Ovary (tissue), 9 donors: Measurements from ENCODE around the gene DNAH3. TPM values are rescaled to one million over a fixed set of nuclear protein-coding genes. Genes with fewer than 3 reads are reported as not detected.

Experiments
- DNase-seq, 5 donors: peaks; one replicate each; pipeline ENCODE4 v3.0.0-alpha.2; 2019 to 2020
- H3K27ac ChIP-seq, 2 donors: fragments of 200-600 bp; one replicate each; pipeline versions ENCODE4 v1.5.1 to v1.8.0; 2019 to 2022
- H3K27me3 ChIP-seq: fragments of 200-600 bp; one replicate; pipeline ENCODE4 v1.8.0; 2022
- H3K36me3 ChIP-seq: fragments of 200-600 bp; sonication (generic); one replicate; pipeline ENCODE4 v1.5.1; 2019
- H3K4me1 ChIP-seq: one replicate; pipeline ENCODE4 v1.8.1; 2013; ENCODE audit warnings: mild to moderate bottlenecking, moderate library complexity; ENCODE audit not compliant: insufficient read depth
- H3K4me3 ChIP-seq: fragments of 200-600 bp; sonication (generic); one replicate; pipeline ENCODE4 v1.5.1; 2017
- H3K9me3 ChIP-seq, 2 donors: fragments of 200-600 bp in 1 of 2; sonication (generic) in 1 of 2; one replicate each; pipeline versions ENCODE4 v1.5.1 to v1.8.1; 2013 to 2019; ENCODE audit warnings: mild to moderate bottlenecking in 1 of 2, moderate library complexity in 1 of 2
- EP300 ChIP-seq: sonication (generic); formaldehyde crosslinking; IDR thresholded peaks from one replicate; pipeline ENCODE4 v1.6.1; 2017; ENCODE audit warnings: antibody characterized with exemption
- POLR2A ChIP-seq: fragments of 450-650 bp; IDR thresholded peaks from one replicate; pipeline ENCODE4 v1.6.1; 2017; ENCODE audit warnings: antibody characterized with exemption, mild to moderate bottlenecking, moderate library complexity
- WGBS, 3 donors: extraction: QIAGEN DNeasy Blood & Tissue Kit in 1 of 3; methylation state at CpG; one replicate each; pipeline versions ENCODE4 v1.1.5 to v1.1.7; 2013 to 2017; 5-methylcytosine and 5-hydroxymethylcytosine counted together
- intact Hi-C, 4 donors: fragments of 100-400 bp; cut with DNase I; formaldehyde crosslinking; loops; one replicate each; pipeline versions ENCODE4 v1.11.0 to v1.15.1; 2022 to 2023
- polyA plus RNA-seq, 2 donors: library from polyadenylated mRNA; stranded (reverse); fragments of 200-250 nt in 1 of 2; fragments of 350-450 nt in 1 of 2; fragmentation: Illumina TruSeq in 1 of 2; extraction: RNeasy Lipid Tissue Mini Kit (QIAGEN cat#74804) in 1 of 2; gene quantifications; one replicate each; pipeline ENCODE4 v1.2.3, GENCODE V29; 2013 to 2014
- total RNA-seq, 7 donors: library from RNA; depleted of rRNA in 2 of 7; stranded (reverse); fragments of >200 nt in 2 of 7; fragmentation: NEBNext Ultra II Directional in 3 of 7; extraction: Animal tissue kit (Norgen Biotek cat#: 25700) in 3 of 7; gene quantifications; one replicate each; pipeline versions ENCODE4 v1.1.0 to v1.2.4, GENCODE V29; 2016 to 2023
- TF ChIP-seq, protein P1 (sequence below), 3 donors: fragments of 450-650 bp in 2 of 3; fragments of 200-600 bp in 1 of 3; IDR thresholded peaks; one replicate each; pipeline versions ENCODE4 v1.5.1 to v1.8.0; 2016 to 2022; ENCODE audit warnings: antibody characterized with exemption in 3 of 3, mild to moderate bottlenecking in 1 of 3
- donor health status: DM: no; HTN: no; CAD: no; lungs with moderate emphysema.
- donor health status: DM: no; HTN: no; CAD: no.
- donor health status: Bipolar disorder and iron deficiency.
- donor health status: DM: yes; HTN: yes; CAD: no.
- donor health status: DM: no; HTN: no; CAD: no.
- donor health status: DM: yes; HTN: yes; CAD: no.

Gene DNAH3
- total and polyA plus RNA-seq, 9 donors, result 0.05 to 12.1 (median 0.95) TPM; not detected in 1

DNA sequence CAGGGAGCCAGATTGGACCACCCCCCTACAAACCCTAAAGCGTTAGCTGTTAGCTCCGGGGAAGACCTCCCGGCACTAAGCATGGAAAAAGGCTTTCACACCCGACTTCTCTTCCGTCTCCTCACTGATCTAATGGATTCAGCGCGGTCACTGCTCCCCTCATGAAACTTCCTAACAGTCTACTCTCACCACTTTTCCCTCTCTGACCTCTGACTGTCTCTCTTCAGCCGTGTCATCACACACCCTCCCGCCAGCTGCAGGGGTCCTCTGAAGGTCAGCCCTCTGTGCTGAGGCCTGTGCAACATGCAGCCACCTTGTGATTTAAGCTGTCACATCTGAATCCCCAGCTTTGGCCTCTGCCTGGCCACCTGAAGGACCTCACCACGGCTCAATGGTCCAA lies 234.4 kb downstream of the DNAH3 start:
- Histone ChIP-seq H3K4me3 (no peak overlapping the region), H3K9me3 (no peaks in the 10 kb centered on the region), H3K27ac (no peak overlapping the region), H3K36me3 (no peaks in the 10 kb centered on the region), H3K27me3 (no peaks in the 10 kb centered on the region), H3K4me1 (peaks cover 8% of the 10 kb centered on the region)
- 91 to 95% (median 94%) methylated on average over 10 of the region's 10 CpGs for WGBS, 3 donors
- intact Hi-C loops, result no loop called here
- DNase-seq, result no peak
- TF ChIP-seq EP300, result no peak
- no peak for TF ChIP-seq POLR2A
- TF ChIP-seq, protein P1, sequence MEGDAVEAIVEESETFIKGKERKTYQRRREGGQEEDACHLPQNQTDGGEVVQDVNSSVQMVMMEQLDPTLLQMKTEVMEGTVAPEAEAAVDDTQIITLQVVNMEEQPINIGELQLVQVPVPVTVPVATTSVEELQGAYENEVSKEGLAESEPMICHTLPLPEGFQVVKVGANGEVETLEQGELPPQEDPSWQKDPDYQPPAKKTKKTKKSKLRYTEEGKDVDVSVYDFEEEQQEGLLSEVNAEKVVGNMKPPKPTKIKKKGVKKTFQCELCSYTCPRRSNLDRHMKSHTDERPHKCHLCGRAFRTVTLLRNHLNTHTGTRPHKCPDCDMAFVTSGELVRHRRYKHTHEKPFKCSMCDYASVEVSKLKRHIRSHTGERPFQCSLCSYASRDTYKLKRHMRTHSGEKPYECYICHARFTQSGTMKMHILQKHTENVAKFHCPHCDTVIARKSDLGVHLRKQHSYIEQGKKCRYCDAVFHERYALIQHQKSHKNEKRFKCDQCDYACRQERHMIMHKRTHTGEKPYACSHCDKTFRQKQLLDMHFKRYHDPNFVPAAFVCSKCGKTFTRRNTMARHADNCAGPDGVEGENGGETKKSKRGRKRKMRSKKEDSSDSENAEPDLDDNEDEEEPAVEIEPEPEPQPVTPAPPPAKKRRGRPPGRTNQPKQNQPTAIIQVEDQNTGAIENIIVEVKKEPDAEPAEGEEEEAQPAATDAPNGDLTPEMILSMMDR (IDR thresholded peaks at IDR 0.05), result no peak

DNA sequence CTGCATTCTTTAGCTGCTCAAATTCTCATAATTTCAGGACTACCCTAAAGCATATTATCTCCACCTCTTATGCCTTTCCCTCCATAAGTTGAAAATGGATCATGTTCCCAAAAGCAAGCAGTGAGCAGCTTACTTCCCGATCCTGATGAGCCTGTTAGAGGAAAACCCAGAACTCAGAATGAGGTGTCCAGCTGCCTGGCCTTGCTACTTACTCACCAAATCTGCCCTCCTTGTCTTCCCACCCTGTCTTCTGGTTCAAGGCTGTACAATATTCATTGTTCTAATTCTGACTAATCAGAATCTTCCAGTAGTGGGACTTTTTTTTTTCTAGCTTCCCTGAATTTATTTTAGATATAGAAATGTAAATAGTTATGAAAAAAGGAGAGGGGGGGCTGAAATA lies 239.3 kb downstream of the DNAH3 start:
- H3K4me1 ChIP-seq, result peaks cover 12% of the 10 kb centered on the region
- H3K27me3 ChIP-seq, result no peaks in the 10 kb centered on the region
- H3K27ac ChIP-seq, result no peak overlapping the region
- no peak for DNase-seq
- WGBS, 3 donors, result 37 to 39% (median 38%) methylated on average over 1 of the region's 1 CpG
- H3K4me3 ChIP-seq, result no peak overlapping the region
- TF ChIP-seq EP300, result no peak
- TF ChIP-seq, protein P1 (IDR thresholded peaks at IDR 0.05), result no peak
- no peak for TF ChIP-seq POLR2A
- no peaks in the 10 kb centered on the region for H3K9me3 ChIP-seq
- H3K36me3 ChIP-seq, result no peaks in the 10 kb centered on the region
- intact Hi-C loops, result loop anchor here in 1 of 4 donors (5.0 kb wide), 1 partner anchor 59 kb away; no protein-coding TSS in a partner anchor

DNA sequence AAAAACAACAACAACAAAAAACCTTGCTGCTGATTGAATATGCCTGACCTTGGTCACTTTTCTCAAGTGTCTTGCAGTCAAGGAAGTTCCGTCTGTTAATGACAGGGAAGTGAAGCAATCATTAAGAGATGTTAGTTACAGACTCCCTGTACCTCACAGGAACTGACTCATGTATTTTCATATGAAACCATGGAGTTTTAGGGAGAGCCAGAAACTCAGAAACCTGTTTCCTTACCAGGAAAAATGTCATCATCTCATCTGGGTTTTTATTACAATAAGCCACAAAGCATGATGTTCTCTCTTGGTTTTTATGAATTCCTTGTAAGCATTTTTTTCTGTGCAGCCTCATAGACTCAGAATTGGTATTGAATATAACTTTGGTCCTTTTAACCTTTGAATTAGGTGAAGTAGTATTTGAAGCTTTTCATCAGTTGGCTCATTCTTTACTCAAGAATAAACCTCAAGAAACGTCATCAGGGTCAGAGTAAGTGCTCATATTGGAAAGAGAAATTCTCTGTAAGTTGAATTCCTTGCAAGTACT lies 239.8 kb downstream of the DNAH3 start:
- H3K27ac ChIP-seq, result no peak overlapping the region
- H3K9me3 ChIP-seq, result no peaks in the 10 kb centered on the region
- 32 to 43% (median 35%) methylated on average over 2 of the region's 2 CpGs for WGBS, 3 donors
- TF ChIP-seq, protein P1 (IDR thresholded peaks at IDR 0.05), result no peak
- TF ChIP-seq POLR2A (no peak), EP300 (no peak)
- intact Hi-C loops, result loop anchor here in 1 of 4 donors (5.0 kb wide), 1 partner anchor 59 kb away; no protein-coding TSS in a partner anchor
- H3K4me1 ChIP-seq, result peaks cover 16% of the 10 kb centered on the region
- no peak for DNase-seq
- no peak overlapping the region for H3K4me3 ChIP-seq
- no peaks in the 10 kb centered on the region for H3K36me3 ChIP-seq
- H3K27me3 ChIP-seq, result no peaks in the 10 kb centered on the region

DNA sequence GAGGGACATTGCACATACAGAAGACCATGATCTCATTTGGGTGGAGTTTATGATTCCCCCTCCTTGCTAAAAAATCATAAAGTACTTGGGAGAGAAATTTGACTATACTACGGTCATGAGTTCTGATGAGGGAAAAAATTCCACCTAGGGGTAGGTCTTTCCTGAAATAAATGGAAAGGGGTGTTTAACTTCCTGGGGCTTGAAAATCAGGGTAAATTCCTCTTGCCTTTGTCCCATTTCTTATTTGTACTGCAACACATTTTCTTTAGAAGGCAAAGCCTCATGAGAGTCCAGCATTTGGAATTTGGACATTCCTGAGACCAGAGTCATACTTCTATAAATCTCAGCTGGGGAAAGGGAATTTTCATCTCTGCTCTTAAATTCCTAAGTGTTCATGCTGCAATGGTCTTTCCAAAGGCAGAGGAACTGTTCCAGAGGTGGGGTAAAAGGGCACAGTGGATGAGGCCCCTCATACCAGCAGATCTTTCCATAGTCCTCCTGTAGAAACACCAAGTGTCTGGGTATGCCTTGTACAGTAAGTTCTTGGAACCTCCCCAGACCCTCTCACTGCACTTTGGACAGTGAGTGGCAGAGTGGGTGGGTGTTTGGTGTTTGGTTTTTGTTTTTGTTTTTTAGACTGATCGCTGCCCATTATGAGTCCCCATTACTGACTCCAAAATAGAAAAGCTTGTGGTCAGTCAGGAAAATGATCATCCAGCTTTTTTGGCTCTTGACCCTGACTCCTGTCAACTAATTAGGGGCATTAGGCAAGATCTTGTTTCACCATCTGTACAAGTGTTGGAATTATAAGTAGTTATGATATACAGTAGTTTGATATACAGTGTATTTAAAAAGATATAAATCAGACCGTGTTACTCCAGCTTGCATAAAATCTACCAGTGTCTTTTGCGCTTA lies 244.0 kb downstream of the DNAH3 start:
- WGBS, 3 donors, result 37 to 59% (median 42%) methylated on average over 4 of the region's 4 CpGs
- intact Hi-C loops, result no loop called here

More for the DNA sequence above, 244.0 kb downstream of the DNAH3 start:
- TF ChIP-seq POLR2A (no peak), EP300 (no peak)
- no peaks in the 10 kb centered on the region for H3K9me3 ChIP-seq
- no peaks in the 10 kb centered on the region for H3K27me3 ChIP-seq
- no peak overlapping the region for H3K4me3 ChIP-seq
- H3K36me3 ChIP-seq, result no peaks in the 10 kb centered on the region
- no peak overlapping the region for H3K27ac ChIP-seq
- peak in 1 of 5 donors; percentile 31 for DNase-seq
- H3K4me1 ChIP-seq, result peaks cover 14% of the 10 kb centered on the region
